Psoas muscle (tissue), 8 donors: Measurements from ENCODE around the gene RET. TPM values are rescaled to one million over a fixed set of nuclear protein-coding genes. Genes with fewer than 3 reads are reported as not detected.

Experiments used
- ATAC-seq, 4 donors: fragments of 200-7000 bp; cut with Tn5 transposase; one replicate each; pipeline ENCODE4 v1.9.1; 2020; ENCODE audit warnings: moderate library complexity in 3 of 4, mild to moderate bottlenecking in 2 of 4
- DNase-seq, 2 donors: peaks; one replicate each; pipeline ENCODE4 v3.0.0-alpha.2; 2020
- H3K27ac ChIP-seq: fragments of 200-600 bp; one replicate; pipeline ENCODE4 v1.8.0; 2022
- H3K27me3 ChIP-seq, 3 donors: fragments of 200-600 bp in 1 of 3; one replicate each; pipeline versions ENCODE4 v1.6.1 to v1.8.0; 2013 to 2022; ENCODE audit warnings: low read length in 2 of 3, mild to moderate bottlenecking in 2 of 3, moderate library complexity in 1 of 3; ENCODE audit not compliant: insufficient read depth in 3 of 3
- H3K36me3 ChIP-seq, 2 donors: fragments of 200-600 bp in 1 of 2; one replicate each; pipeline versions ENCODE4 v1.6.1 to v1.8.0; 2013 to 2022; ENCODE audit warnings: low read depth in 1 of 2, mild to moderate bottlenecking in 1 of 2, moderate library complexity in 1 of 2; ENCODE audit not compliant: insufficient read depth in 1 of 2
- H3K4me1 ChIP-seq: fragments of 200-600 bp; one replicate; pipeline ENCODE4 v1.8.0; 2022
- H3K4me3 ChIP-seq: fragments of 200-600 bp; one replicate; pipeline ENCODE4 v1.8.0; 2022; ENCODE audit warnings: mild to moderate bottlenecking
- H3K9me3 ChIP-seq: fragments of 200-600 bp; one replicate; pipeline ENCODE4 v1.8.0; 2022
- CTCF ChIP-seq: fragments of 200-600 bp; IDR thresholded peaks from one replicate; pipeline ENCODE4 v1.8.0; 2022; ENCODE audit warnings: antibody characterized with exemption
- WGBS, 3 donors: extraction: QIAGEN DNeasy Blood & Tissue Kit; methylation state at CpG; one replicate each; pipeline versions ENCODE4 v1.1.6 to v1.1.7; 2013; 5-methylcytosine and 5-hydroxymethylcytosine counted together
- intact Hi-C, 2 donors: fragments of 100-400 bp; cut with DNase I; formaldehyde crosslinking; loops; one replicate each; pipeline versions ENCODE4 v1.11.0 to v1.14.2; 2022
- polyA plus RNA-seq, 3 donors: library from polyadenylated mRNA; stranded (reverse); fragments of 200-250 nt; gene quantifications; one replicate each; pipeline ENCODE4 v1.2.3, GENCODE V29; 2013
- total RNA-seq, 4 donors: library from RNA; stranded (reverse); fragmentation: NEBNext Ultra II Directional in 2 of 4; extraction: Animal tissue kit (Norgen Biotek cat#: 25700) in 2 of 4; gene quantifications; one replicate each; pipeline versions ENCODE4 v1.2.1 to v1.2.4, GENCODE V29; 2021 to 2023
- donor health status: healthy with polysubstance abuse.
- donor health status: DM: no; HTN: no; CAD: no; lungs with moderate emphysema.
- donor health status: Bipolar disorder and iron deficiency.
- donor health status: healthy.
- donor health status: DM: yes; HTN: yes; CAD: no.
- donor health status: DM: no; HTN: no; CAD: no.
- donor health status: DM: no; HTN: no; CAD: no.
- donor health status: DM: yes; HTN: yes; CAD: no.

RET gene
- total and polyA plus RNA-seq, 7 donors: 0.35 to 2.6 (median 0.60) TPM

GRCh38 chr10:43155221-43155620, 78.4 kb downstream of the RET start:
- no peak overlapping the region for H3K27ac ChIP-seq
- no peak for DNase-seq
- H3K36me3 ChIP-seq: no peaks in the 10 kb centered on the region
- H3K9me3 ChIP-seq: no peaks in the 10 kb centered on the region
- TF ChIP-seq CTCF: no peak
- H3K4me3 ChIP-seq: no peak overlapping the region
- ATAC-seq: no peak
- WGBS, 3 donors: 96 to 98% (median 96%) methylated on average over 2 of the region's 2 CpGs
- intact Hi-C loops: no loop called here
- no peaks in the 10 kb centered on the region for H3K27me3 ChIP-seq
- H3K4me1 ChIP-seq: peaks cover 17% of the 10 kb centered on the region

- 92 to 95% (median 92%) methylated on average over 1 of the region's 1 CpG for WGBS, 3 donors
- intact Hi-C loops: no loop called here
- no peak for ATAC-seq
Observed at GRCh38 chr10:43155741-43156140, 78.9 kb downstream of the RET start.

GRCh38 chr10:43156590-43157341, 79.9 kb downstream of the RET start:
- Histone ChIP-seq H3K27me3 (no peaks in the 10 kb centered on the region), H3K36me3 (peaks cover 0 to 6% of the 10 kb centered on the region in 2 donors), H3K4me1 (peaks cover 10% of the 10 kb centered on the region), H3K9me3 (no peaks in the 10 kb centered on the region), H3K4me3 (no peak overlapping the region), H3K27ac (no peak overlapping the region)
- no peak for TF ChIP-seq CTCF
- intact Hi-C loops: no loop called here
- ATAC-seq (peak in 1 of 4 donors; percentile 16), DNase-seq (no peak)
- WGBS, 3 donors: 77 to 84% (median 78%) methylated on average over 9 of the region's 9 CpGs

More at GRCh38 chr10:43155741-43156140, 78.9 kb downstream of the RET start:
- H3K27ac ChIP-seq: no peak overlapping the region
- H3K36me3 ChIP-seq: no peaks in the 10 kb centered on the region
- no peak for TF ChIP-seq CTCF
- no peak overlapping the region for H3K4me3 ChIP-seq
- no peak for DNase-seq
- H3K27me3 ChIP-seq: no peaks in the 10 kb centered on the region
- H3K4me1 ChIP-seq: peaks cover 16% of the 10 kb centered on the region
- H3K9me3 ChIP-seq: no peaks in the 10 kb centered on the region

GRCh38 chr10:43158636-43159035, 81.8 kb downstream of the RET start:
- Histone ChIP-seq H3K27ac (no peak overlapping the region), H3K9me3 (no peaks in the 10 kb centered on the region)
- ATAC-seq: no peak

More at GRCh38 chr10:43158636-43159035, 81.8 kb downstream of the RET start:
- 93 to 94% (median 93%) methylated on average over 6 of the region's 6 CpGs for WGBS, 3 donors
- no peak for TF ChIP-seq CTCF
- peaks cover 9% of the 10 kb centered on the region for H3K4me1 ChIP-seq
- intact Hi-C loops: no loop called here
- H3K36me3 ChIP-seq: peaks cover 6 to 19% of the 10 kb centered on the region in 2 donors
- no peak for DNase-seq
- no peaks in the 10 kb centered on the region for H3K27me3 ChIP-seq
- H3K4me3 ChIP-seq: no peak overlapping the region
